K562 (cell line): Measurements from ENCODE around the gene TFPI2. TPM values are rescaled to one million over a fixed set of nuclear protein-coding genes. Genes with fewer than 3 reads are reported as not detected.

Experiments used
- CREBBP ChIP-seq: IDR thresholded peaks from one replicate; pipeline ENCODE4 v1.6.1; 2012; ENCODE audit warnings: low read depth, mild to moderate bottlenecking, control low read depth, inconsistent platforms, low read length
- ETS1 ChIP-seq: conservative IDR thresholded peaks from 2 replicates; pipeline ENCODE4 v1.6.1; 2011; ENCODE audit warnings: low read depth, mild to moderate bottlenecking, low read length; ENCODE audit not compliant: control insufficient read depth
- NR2C2 ChIP-seq, 2 experiments: fragments of 200-800 bp in 1 of 2; sonication (Bioruptor generic) in 1 of 2; sonication (generic) in 1 of 2; formaldehyde crosslinking in 1 of 2; IDR thresholded peaks; 2 replicates each; pipeline versions ENCODE4 v1.6.1 to v1.8.0; 2016 to 2022; ENCODE audit warnings: mild to moderate bottlenecking in 1 of 2, missing compliant biosample characterization in 1 of 2, missing genetic modification characterization in 1 of 2, missing genetic modification reagents in 1 of 2
- PHB ChIP-seq: fragments of 250-450 bp; sonication (Bioruptor Pico); IDR thresholded peaks from 2 replicates; pipeline ENCODE4 v1.5.0; 2021
- PHF20 ChIP-seq: fragments of 450-650 bp; IDR thresholded peaks from 2 replicates; pipeline ENCODE4 v1.6.1; 2018; ENCODE audit not compliant: partially characterized antibody
- POU5F1 ChIP-seq: fragments of 150-350 bp; IDR thresholded peaks from 2 replicates; pipeline ENCODE4 v1.6.1; 2014; ENCODE audit warnings: borderline replicate concordance, low read length, low read depth, mild to moderate bottlenecking; ENCODE audit not compliant: partially characterized antibody
- RBBP5 ChIP-seq: fragments of 200-600 bp; sonication (generic); IDR thresholded peaks from 2 replicates; pipeline ENCODE4 v1.6.1; 2012; ENCODE audit warnings: borderline replicate concordance, mild to moderate bottlenecking, low read length, control low read depth, inconsistent platforms; ENCODE audit not compliant: insufficient read depth, poor library complexity, severe bottlenecking
- SFPQ ChIP-seq: fragments of 200-400 bp; formaldehyde crosslinking; IDR thresholded peaks from 2 replicates; pipeline ENCODE4 v1.6.1; 2017; ENCODE audit warnings: mild to moderate bottlenecking, low read depth, low read length, moderate library complexity
- ZBTB5 ChIP-seq: fragments of 450-650 bp; IDR thresholded peaks from 2 replicates; pipeline ENCODE4 v1.6.1; 2017; ENCODE audit warnings: antibody characterized with exemption
- ZNF398 ChIP-seq: fragments of 250-450 bp; sonication (Bioruptor Pico); IDR thresholded peaks from 2 replicates; pipeline ENCODE4 v1.8.0; 2021; ENCODE audit warnings: moderate library complexity, mild to moderate bottlenecking, inconsistent platforms
- ZNF511 ChIP-seq: sonication (generic); formaldehyde crosslinking; IDR thresholded peaks from 2 replicates; pipeline ENCODE4 v1.8.0; 2022; ENCODE audit warnings: mild to moderate bottlenecking, missing genetic modification reagents
- polyA plus RNA-seq, 8 experiments: library from polyadenylated mRNA; depleted of rRNA in 4 of 8; stranded (reverse) in 5 of 8; unstranded in 3 of 8; fragments of >200 nt; fragmentation: Nextera tagmentation in 2 of 8; fragmentation: Illumina TruSeq in 1 of 8; extraction: Ambion mirVana in 2 of 8; extraction: Trizol in 1 of 8; gene quantifications; 2 replicates each; pipeline versions ENCODE4 v1.2.1 to v1.2.3, GENCODE V29; 2011 to 2014; ENCODE audit warnings: inconsistent platforms in 1 of 8, missing spikeins in 1 of 8
- total RNA-seq, 7 experiments: library from RNA; depleted of rRNA in 6 of 7; stranded (reverse); fragments of >200 nt in 6 of 7; fragmentation: Illumina TruSeq in 2 of 7; extraction: Trizol in 2 of 7; gene quantifications; 2 replicates each; pipeline versions ENCODE4 v1.2.1 to v1.2.3, GENCODE V29; 2011 to 2021; ENCODE audit warnings: low replicate concordance in 1 of 7

The TFPI2 gene
- total and polyA plus RNA-seq, 9 of the 15 experiments (the other 6 are each of a cell fraction or from before 2014, with no cell fraction given) = 0.07 to 0.25 (median 0.11) TPM; not detected in 4

GRCh38 chr7:93897680-93898079 lies 7.1 kb upstream of the TFPI2 start (continued):
- TF ChIP-seq NR2C2 (CRISPR knock-in tag; IDR thresholded peaks at IDR 0.05) (no peak), NR2C2 (tag; IDR thresholded peaks at IDR 0.05) (no peak), ZNF398 (CRISPR knock-in tag) (no peak), RBBP5 (no peak), ETS1 (no peak), PHF20 (no peak), ZBTB5 (no peak), SFPQ (no peak), PHB (CRISPR knock-in tag) (no peak), POU5F1 (no peak), ZNF511 (CRISPR knock-in tag) (no peak), CREBBP (no peak)
